Thoracic aorta (tissue), 2 donors: ENCODE data around the gene IL13. TPM values are rescaled to one million over a fixed set of nuclear protein-coding genes. Genes with fewer than 3 reads are reported as not detected.

Experiments used
- ATAC-seq: fragments of 150-250 bp; one replicate; pipeline ENCODE4 v1.8.0; 2017; ENCODE audit warnings: low read depth; ENCODE audit not compliant: insufficient number of reproducible peaks, low FRiP score
- DNase-seq: peaks from one replicate; pipeline ENCODE4 v3.0.0-alpha.2; 2020; ENCODE audit warnings: low spot score
- H3K27ac ChIP-seq, 2 donors: fragments of 200-600 bp; sonication (generic); 1 replicate in 1 of 2; 2 replicates in 1 of 2; pipeline ENCODE4 v1.5.1; 2016; ENCODE audit warnings: mild to moderate bottlenecking in 2 of 2, moderate library complexity in 2 of 2
- H3K27me3 ChIP-seq: fragments of 200-600 bp; sonication (generic); replicated peaks from 2 replicates; pipeline ENCODE4 v1.6.0; 2016; ENCODE audit warnings: mild to moderate bottlenecking; ENCODE audit not compliant: insufficient read depth
- H3K36me3 ChIP-seq: fragments of 200-600 bp; sonication (generic); one replicate; pipeline ENCODE4 v1.5.1; 2016
- H3K4me1 ChIP-seq, 2 donors: fragments of 200-600 bp; sonication (generic); 1 replicate in 1 of 2; 2 replicates in 1 of 2; pipeline versions ENCODE4 v1.5.1 to v1.6.0; 2016; ENCODE audit warnings: low read depth in 2 of 2, mild to moderate bottlenecking in 1 of 2; ENCODE audit not compliant: control insufficient read depth in 1 of 2
- H3K4me3 ChIP-seq: fragments of 200-600 bp; sonication (generic); 2 replicates; pipeline ENCODE4 v1.5.1; 2016; ENCODE audit warnings: mild to moderate bottlenecking
- H3K9me3 ChIP-seq: fragments of 200-600 bp; sonication (generic); 2 replicates; pipeline ENCODE4 v1.5.1; 2016
- CTCF ChIP-seq: fragments of 200-600 bp; sonication (generic); IDR thresholded peaks from one replicate; pipeline ENCODE4 v1.5.1; 2019; ENCODE audit warnings: antibody characterized with exemption
- total RNA-seq, 2 donors: library from RNA; depleted of rRNA; stranded (reverse); fragments of >200 nt; gene quantifications; one replicate each; pipeline versions ENCODE4 v1.1.0 to v1.2.3, GENCODE V29; 2016

Gene IL13
- total RNA-seq, 2 donors from 2014 or later: 2.8 TPM; not detected in 1

- no peak for TF ChIP-seq CTCF
- Histone ChIP-seq H3K27me3 (no peaks in the 10 kb centered on the region), H3K9me3 (no peaks in the 10 kb centered on the region), H3K36me3 (no peaks in the 10 kb centered on the region), H3K27ac (no peak overlapping the region), H3K4me3 (no peak overlapping the region), H3K4me1 (peaks cover 2 to 4% of the 10 kb centered on the region in 2 donors)
- DNase-seq (no peak), ATAC-seq (no peak)
Measured at GRCh38 chr5:132661231-132662003, 3.4 kb downstream of the IL13 start.

- Histone ChIP-seq H3K9me3 (no peaks in the 10 kb centered on the region), H3K36me3 (no peaks in the 10 kb centered on the region), H3K27me3 (no peaks in the 10 kb centered on the region), H3K4me3 (no peak overlapping the region), H3K4me1 (no peaks in the 10 kb centered on the region), H3K27ac (no peak overlapping the region)
- no peak for TF ChIP-seq CTCF
- DNase-seq (no peak), ATAC-seq (no peak)
Measured at GRCh38 chr5:132662004-132662401, 4.0 kb downstream of the IL13 start.

GRCh38 chr5:132662925-132663770, 5.2 kb downstream of the IL13 start:
- Histone ChIP-seq H3K27ac (no peak overlapping the region), H3K9me3 (no peaks in the 10 kb centered on the region), H3K36me3 (no peaks in the 10 kb centered on the region), H3K27me3 (no peaks in the 10 kb centered on the region), H3K4me1 (no peaks in the 10 kb centered on the region), H3K4me3 (no peak overlapping the region)
- TF ChIP-seq CTCF: no peak
- DNase-seq (no peak), ATAC-seq (no peak)

GRCh38 chr5:132663771-132664695, 6.1 kb downstream of the IL13 start:
- H3K9me3 ChIP-seq: no peaks in the 10 kb centered on the region
- H3K4me3 ChIP-seq: no peak overlapping the region
- H3K4me1 ChIP-seq: no peaks in the 10 kb centered on the region
- no peak overlapping the region for H3K27ac ChIP-seq
- no peak for TF ChIP-seq CTCF
- DNase-seq: no peak
- no peaks in the 10 kb centered on the region for H3K27me3 ChIP-seq
- H3K36me3 ChIP-seq: no peaks in the 10 kb centered on the region
- no peak for ATAC-seq
